GM19238 (cell line): ENCODE data around the gene LMF1.
"Not testable (repeated sequence)": the region's sequence is repeated elsewhere in the genome, so short reads cannot be mapped to it uniquely, and the experiment has no call there.

ENCODE experiments used
- DNase-seq: peaks from one replicate; pipeline ENCODE4 v3.0.0; 2011; ENCODE audit warnings: low spot score; ENCODE audit not compliant: insufficient read length

Gene LMF1

GRCh38 chr16:882671-883070, 88.1 kb downstream of the LMF1 start:
- DNase-seq, result not testable (repeated sequence)

- DNase-seq, result no peak
Measured at GRCh38 chr16:882256-882655, 88.5 kb downstream of the LMF1 start.

- no peak for DNase-seq
Measured at GRCh38 chr16:881219-882097, 89.3 kb downstream of the LMF1 start.

GRCh38 chr16:880471-881171, 90.2 kb downstream of the LMF1 start:
- no peak for DNase-seq

GRCh38 chr16:879986-880385, 90.8 kb downstream of the LMF1 start:
- DNase-seq, result no peak

GRCh38 chr16:879461-879861, 91.3 kb downstream of the LMF1 start:
- DNase-seq, result no peak

GRCh38 chr16:878886-879285, 91.9 kb downstream of the LMF1 start:
- no peak for DNase-seq

GRCh38 chr16:878072-878784, 92.6 kb downstream of the LMF1 start:
- DNase-seq, result no peak

GRCh38 chr16:877242-878071, 93.3 kb downstream of the LMF1 start:
- DNase-seq, result no peak

- DNase-seq, result no peak
Measured at GRCh38 chr16:876523-877241, 94.1 kb downstream of the LMF1 start.

GRCh38 chr16:876041-876335, 94.8 kb downstream of the LMF1 start:
- DNase-seq, result no peak

GRCh38 chr16:875182-876040, 95.4 kb downstream of the LMF1 start:
- no peak for DNase-seq

GRCh38 chr16:874366-875181, 96.2 kb downstream of the LMF1 start:
- DNase-seq, result no peak

GRCh38 chr16:873889-874288, 96.9 kb downstream of the LMF1 start:
- DNase-seq, result no peak

- DNase-seq, result no peak
Measured at GRCh38 chr16:873243-873661, 97.5 kb downstream of the LMF1 start.

- DNase-seq, result no peak
Measured at GRCh38 chr16:872436-873242, 98.1 kb downstream of the LMF1 start.

GRCh38 chr16:871562-872345, 99.0 kb downstream of the LMF1 start:
- no peak for DNase-seq
